GM23338 (cell line): Measurements from ENCODE around the gene CELA1. TPM values are rescaled to one million over a fixed set of nuclear protein-coding genes. Genes with fewer than 3 reads are reported as not detected.

Experiments used
- ATAC-seq: fragments of 200-7000 bp; cut with Tn5 transposase; 3 replicates; pipeline ENCODE4 v1.9.1; 2020
- DNase-seq: peaks from one replicate; pipeline ENCODE4 v3.0.0-alpha.2; 2015; ENCODE audit warnings: low spot score
- H2AFZ ChIP-seq: fragments of 200-600 bp; sonication (generic); 2 replicates; pipeline ENCODE4 v1.8.0; 2016; ENCODE audit warnings: antibody characterized with exemption, mild to moderate bottlenecking, moderate library complexity
- H3F3A ChIP-seq: fragments of 200-600 bp; sonication (generic); replicated peaks from 2 replicates; pipeline ENCODE4 v1.8.0; 2017; ENCODE audit warnings: antibody characterized with exemption, mixed run types, low read depth
- H3K27ac ChIP-seq: fragments of 200-600 bp; sonication (generic); 2 replicates; pipeline ENCODE4 v1.6.1; 2016; ENCODE audit warnings: low read depth
- H3K27me3 ChIP-seq: fragments of 200-600 bp; sonication (generic); 2 replicates; pipeline ENCODE4 v1.8.0; 2016; ENCODE audit warnings: mild to moderate bottlenecking, mixed run types, moderate library complexity; ENCODE audit not compliant: insufficient read depth
- H3K36me3 ChIP-seq: fragments of 200-600 bp; sonication (generic); 2 replicates; pipeline ENCODE4 v1.8.0; 2016; ENCODE audit warnings: mild to moderate bottlenecking; ENCODE audit not compliant: insufficient read depth
- H3K4me1 ChIP-seq: fragments of 200-600 bp; sonication (generic); 2 replicates; pipeline ENCODE4 v1.8.0; 2016; ENCODE audit warnings: mild to moderate bottlenecking, moderate library complexity; ENCODE audit not compliant: insufficient read depth
- H3K4me2 ChIP-seq: fragments of 200-600 bp; sonication (generic); 2 replicates; pipeline ENCODE4 v1.7.1; 2017; ENCODE audit warnings: mixed run types
- H3K4me3 ChIP-seq: fragments of 200-600 bp; sonication (generic); 2 replicates; pipeline ENCODE4 v1.6.1; 2016; ENCODE audit warnings: mixed run types
- H3K79me2 ChIP-seq: fragments of 200-600 bp; sonication (generic); replicated peaks from 2 replicates; pipeline ENCODE4 v1.8.0; 2017; ENCODE audit warnings: mild to moderate bottlenecking; ENCODE audit not compliant: insufficient read depth
- H3K9me2 ChIP-seq: fragments of 200-600 bp; sonication (generic); 2 replicates; pipeline ENCODE4 v1.8.0; 2017; ENCODE audit not compliant: insufficient read depth
- H4K20me1 ChIP-seq: fragments of 200-600 bp; sonication (generic); replicated peaks from 2 replicates; pipeline ENCODE4 v1.8.0; 2017; ENCODE audit warnings: mild to moderate bottlenecking; ENCODE audit not compliant: insufficient read depth
- H3K27ac Mint-ChIP-seq: 2 replicates; pipeline ENCODE4 v1.8.0; 2020; ENCODE audit warnings: inconsistent platforms, mild to moderate bottlenecking, moderate library complexity, mixed read lengths
- H3K27me3 Mint-ChIP-seq: 3 replicates; pipeline ENCODE4 v1.8.0; 2022; ENCODE audit warnings: low read depth, mild to moderate bottlenecking, moderate library complexity, mixed read lengths, inconsistent platforms; ENCODE audit not compliant: insufficient read depth, poor library complexity
- H3K36me3 Mint-ChIP-seq: 3 replicates; pipeline ENCODE4 v1.8.0; 2021; ENCODE audit warnings: low read depth, mild to moderate bottlenecking, inconsistent platforms, moderate library complexity, mixed read lengths
- H3K4me1 Mint-ChIP-seq: 3 replicates; pipeline ENCODE4 v1.8.0; 2020; ENCODE audit warnings: mild to moderate bottlenecking, inconsistent platforms, mixed read lengths
- H3K4me3 Mint-ChIP-seq: 3 replicates; pipeline ENCODE4 v1.8.0; 2021; ENCODE audit warnings: moderate library complexity, mild to moderate bottlenecking, inconsistent platforms, mixed read lengths
- H3K9me3 Mint-ChIP-seq: 3 replicates; pipeline ENCODE4 v1.8.0; 2020; ENCODE audit warnings: moderate library complexity, mild to moderate bottlenecking, inconsistent platforms, mixed read lengths
- CREB1 ChIP-seq: fragments of 250-450 bp; sonication (Bioruptor Pico); IDR thresholded peaks from 2 replicates; pipeline ENCODE4 v1.5.0; 2020; ENCODE audit warnings: low read depth, mild to moderate bottlenecking, moderate library complexity
- CTCF ChIP-seq, 2 experiments: fragments of 200-600 bp in 1 of 2; sonication (generic) in 1 of 2; conservative IDR thresholded peaks; 2 replicates each; pipeline versions ENCODE4 v1.5.1 to v1.6.1; 2016 to 2017; ENCODE audit warnings: antibody characterized with exemption in 2 of 2, low read depth in 2 of 2, mild to moderate bottlenecking in 2 of 2, moderate library complexity in 1 of 2
- ETS1 ChIP-seq: IDR thresholded peaks from 2 replicates; pipeline ENCODE4 v1.6.1; 2016; ENCODE audit warnings: antibody characterized with exemption
- EZH2 ChIP-seq: fragments of 200-600 bp; sonication (generic); IDR thresholded peaks from one replicate; pipeline ENCODE4 v1.8.0; 2017; ENCODE audit warnings: antibody characterized with exemption, mild to moderate bottlenecking, low read depth; ENCODE audit not compliant: unreplicated experiment
- EZH2phosphoT487 ChIP-seq: fragments of 200-600 bp; sonication (generic); IDR thresholded peaks from one replicate; pipeline ENCODE4 v1.8.1; 2018; ENCODE audit warnings: antibody characterized with exemption; ENCODE audit not compliant: unreplicated experiment
- JUNB ChIP-seq: IDR thresholded peaks from one replicate; pipeline ENCODE4 v1.6.1; 2016; ENCODE audit warnings: antibody characterized with exemption; ENCODE audit not compliant: unreplicated experiment
- NANOG ChIP-seq: IDR thresholded peaks from 2 replicates; pipeline ENCODE4 v1.6.1; 2016; ENCODE audit warnings: antibody characterized with exemption, borderline replicate concordance
- POLR2AphosphoS5 ChIP-seq: IDR thresholded peaks from 2 replicates; pipeline ENCODE4 v1.6.1; 2016; ENCODE audit warnings: antibody characterized with exemption, low read depth
- REST ChIP-seq: IDR thresholded peaks from one replicate; pipeline ENCODE4 v1.6.1; 2018; ENCODE audit warnings: antibody characterized with exemption; ENCODE audit not compliant: unreplicated experiment
- STAT1 ChIP-seq: IDR thresholded peaks from one replicate; pipeline ENCODE4 v1.6.1; 2016; ENCODE audit warnings: antibody characterized with exemption; ENCODE audit not compliant: unreplicated experiment
- ZNF114 ChIP-seq: fragments of 250-450 bp; sonication (Bioruptor Pico); IDR thresholded peaks from 2 replicates; pipeline ENCODE4 v1.5.0; 2020; ENCODE audit warnings: mild to moderate bottlenecking, moderate library complexity
- ZNF331 ChIP-seq: fragments of 250-450 bp; sonication (Bioruptor Pico); IDR thresholded peaks from 2 replicates; pipeline ENCODE4 v1.5.0; 2020; ENCODE audit warnings: low read depth, mild to moderate bottlenecking, moderate library complexity
- ZNF462 ChIP-seq: fragments of 250-450 bp; sonication (Bioruptor Pico); IDR thresholded peaks from 2 replicates; pipeline ENCODE4 v1.5.0; 2020; ENCODE audit warnings: mild to moderate bottlenecking, moderate library complexity
- polyA plus RNA-seq: library from polyadenylated mRNA; unstranded; fragments of >200 nt; fragmentation: Nextera tagmentation; extraction: Ambion mirVana; gene quantifications from 2 replicates; pipeline ENCODE4 v1.2.1, GENCODE V29; 2016
- total RNA-seq: library from RNA; depleted of rRNA; stranded (reverse); fragments of >200 nt; shearing (Covaris generic); gene quantifications from 2 replicates; pipeline ENCODE4 v1.2.3, GENCODE V29; 2014

CELA1 gene
- total and polyA plus RNA-seq, 2 experiments from 2014 or later = not detected

GRCh38 chr12:51311389-51311788, 35.1 kb downstream of the CELA1 start:
- peaks cover 2% of the 10 kb centered on the region for H3K27me3 Mint-ChIP-seq
- TF ChIP-seq ETS1 (no peak), CREB1 (CRISPR knock-in tag) (no peak), EZH2 (no peak), POLR2AphosphoS5 (no peak), ZNF331 (CRISPR knock-in tag) (no peak), EZH2phosphoT487 (no peak), ZNF114 (no peak), NANOG (no peak), JUNB (no peak), REST (no peak), CTCF (conservative IDR thresholded peaks at IDR 0.05; ENCODE audit: low read depth in 2 of 2) (no peak), ZNF462 (CRISPR knock-in tag) (no peak), STAT1 (no peak)
- H3K27me3 ChIP-seq = no peaks in the 10 kb centered on the region
- no peak overlapping the region for H3K27ac ChIP-seq
- H4K20me1 ChIP-seq = no peaks in the 10 kb centered on the region
- no peak overlapping the region for H3K4me2 ChIP-seq
- ATAC-seq (no peak), DNase-seq (no peak)
- H3K27ac Mint-ChIP-seq = no peak overlapping the region
- H3K4me3 Mint-ChIP-seq = no peak overlapping the region
- H3K36me3 ChIP-seq = no peaks in the 10 kb centered on the region
- no peaks in the 10 kb centered on the region for H3K9me3 Mint-ChIP-seq
- no peaks in the 10 kb centered on the region for H3K36me3 Mint-ChIP-seq
- no peak overlapping the region for H3K4me3 ChIP-seq
- H3F3A ChIP-seq = no peaks in the 10 kb centered on the region
- H3K9me2 ChIP-seq = no peaks in the 10 kb centered on the region
- no peak overlapping the region; the same call in 1 of the 2 replicates for H2AFZ ChIP-seq
- H3K79me2 ChIP-seq = no peaks in the 10 kb centered on the region
- no peaks in the 10 kb centered on the region for H3K4me1 ChIP-seq
- no peaks in the 10 kb centered on the region for H3K4me1 Mint-ChIP-seq
